Mesenchymal stem cell (in vitro differentiated cells and primary cell): Measurements from ENCODE around the gene SETD1A.
A peak's percentile ranks its signal among the peaks of the same experiment; 100 is the strongest.
"Not testable (repeated sequence)": the region's sequence is repeated elsewhere in the genome, so short reads cannot be mapped to it uniquely, and the experiment has no call there.

Experiments
- DNase-seq: peaks from one replicate; pipeline ENCODE4 v3.0.0-alpha.2; 2013
- H2AFZ ChIP-seq: one replicate; pipeline ENCODE4 v1.6.1; 2013; ENCODE audit warnings: low read depth, mild to moderate bottlenecking, control low read depth, inconsistent platforms, low read length, moderate library complexity
- H2AK5ac ChIP-seq: 2 replicates; pipeline ENCODE4 v1.6.1; 2013; ENCODE audit warnings: low read length, moderate library complexity, mild to moderate bottlenecking, inconsistent platforms; ENCODE audit not compliant: severe bottlenecking
- H2BK120ac ChIP-seq: one replicate; pipeline ENCODE4 v1.6.1; 2013; ENCODE audit warnings: low read depth, mild to moderate bottlenecking, inconsistent platforms, low read length, moderate library complexity
- H2BK12ac ChIP-seq, 2 experiments: one replicate each; pipeline ENCODE4 v1.6.1; 2013; ENCODE audit warnings: inconsistent platforms in 2 of 2, low read length in 2 of 2, mild to moderate bottlenecking in 2 of 2, moderate library complexity in 2 of 2, control low read depth in 1 of 2
- H2BK15ac ChIP-seq: one replicate; pipeline ENCODE4 v1.6.1; 2013; ENCODE audit warnings: mild to moderate bottlenecking, low read depth, inconsistent platforms; ENCODE audit not compliant: poor library complexity, severe bottlenecking
- H2BK5ac ChIP-seq: 2 replicates; pipeline ENCODE4 v1.6.1; 2013; ENCODE audit warnings: low read depth, mild to moderate bottlenecking, low read length, control low read depth, inconsistent platforms; ENCODE audit not compliant: poor library complexity, severe bottlenecking
- H3K14ac ChIP-seq, 2 experiments: one replicate each; pipeline ENCODE4 v1.6.1; 2013; ENCODE audit warnings: inconsistent platforms in 2 of 2, low read length in 2 of 2, control low read depth in 1 of 2, mild to moderate bottlenecking in 1 of 2, moderate library complexity in 1 of 2
- H3K18ac ChIP-seq, 2 experiments: one replicate each; pipeline ENCODE4 v1.6.1; 2013; ENCODE audit warnings: inconsistent platforms in 2 of 2, low read length in 2 of 2, control low read depth in 1 of 2, low read depth in 1 of 2, mild to moderate bottlenecking in 1 of 2
- H3K23ac ChIP-seq, 2 experiments: one replicate each; pipeline ENCODE4 v1.6.1; 2013; ENCODE audit warnings: inconsistent platforms in 2 of 2, low read length in 2 of 2, mild to moderate bottlenecking in 2 of 2, moderate library complexity in 2 of 2, control low read depth in 1 of 2
- H3K27ac ChIP-seq: 2 replicates; pipeline ENCODE4 v1.5.1; 2013; ENCODE audit warnings: mild to moderate bottlenecking, moderate library complexity, low read length, control low read depth, inconsistent platforms; ENCODE audit not compliant: poor library complexity, severe bottlenecking
- H3K27me3 ChIP-seq, 2 experiments: 2 replicates each; pipeline versions ENCODE4 v1.6.1 to v1.7.0; 2013; ENCODE audit warnings: low read length in 2 of 2, mild to moderate bottlenecking in 2 of 2, moderate library complexity in 2 of 2, control low read depth in 1 of 2, inconsistent platforms in 1 of 2; ENCODE audit not compliant: control insufficient read depth in 1 of 2, insufficient read depth in 1 of 2
- H3K36me3 ChIP-seq, 2 experiments: 2 replicates each; pipeline versions ENCODE4 v1.6.1 to v1.7.0; 2013; ENCODE audit warnings: low read length in 2 of 2, control low read depth in 1 of 2, inconsistent platforms in 1 of 2, low read depth in 1 of 2, mild to moderate bottlenecking in 1 of 2; ENCODE audit not compliant: insufficient read depth in 2 of 2, control insufficient read depth in 1 of 2
- H3K4ac ChIP-seq, 2 experiments: one replicate each; pipeline ENCODE4 v1.6.1; 2013; ENCODE audit warnings: inconsistent platforms in 2 of 2, low read length in 2 of 2, mild to moderate bottlenecking in 2 of 2, moderate library complexity in 2 of 2, control low read depth in 1 of 2, low read depth in 1 of 2
- H3K4me1 ChIP-seq: 2 replicates; pipeline ENCODE4 v1.6.1; 2013; ENCODE audit warnings: low read depth, low read length, control low read depth; ENCODE audit not compliant: control insufficient read depth, insufficient read depth
- H3K4me2 ChIP-seq: 2 replicates; pipeline ENCODE4 v1.6.1; 2013; ENCODE audit warnings: low read length, mild to moderate bottlenecking, inconsistent platforms; ENCODE audit not compliant: poor library complexity, severe bottlenecking
- H3K4me3 ChIP-seq, 2 experiments: 2 replicates each; pipeline versions ENCODE4 v1.5.1 to v1.7.0; 2013; ENCODE audit warnings: low read length in 2 of 2, mild to moderate bottlenecking in 2 of 2, control low read depth in 1 of 2, low read depth in 1 of 2; ENCODE audit not compliant: insufficient read depth in 1 of 2
- H3K79me1 ChIP-seq: replicated peaks from 2 replicates; pipeline ENCODE4 v1.6.1; 2013; ENCODE audit warnings: mild to moderate bottlenecking, control low read depth, low read length, inconsistent platforms; ENCODE audit not compliant: poor library complexity, severe bottlenecking
- H3K9ac ChIP-seq: 2 replicates; pipeline ENCODE4 v1.7.0; 2013; ENCODE audit warnings: mild to moderate bottlenecking, low read length, moderate library complexity
- H3K9me3 ChIP-seq: 2 replicates; pipeline ENCODE4 v1.7.0; 2013; ENCODE audit warnings: mild to moderate bottlenecking, low read length; ENCODE audit not compliant: control insufficient read depth
- H4K8ac ChIP-seq: one replicate; pipeline ENCODE4 v1.6.1; 2013; ENCODE audit warnings: inconsistent platforms, mild to moderate bottlenecking, low read length, moderate library complexity
- H4K91ac ChIP-seq: one replicate; pipeline ENCODE4 v1.6.1; 2013; ENCODE audit warnings: mild to moderate bottlenecking, low read length, inconsistent platforms
- WGBS: methylation state at CpG from one replicate; pipeline ENCODE4 v1.1.7; 2013; ENCODE audit warnings: mixed read lengths; 5-methylcytosine and 5-hydroxymethylcytosine counted together

Gene SETD1A

DNA sequence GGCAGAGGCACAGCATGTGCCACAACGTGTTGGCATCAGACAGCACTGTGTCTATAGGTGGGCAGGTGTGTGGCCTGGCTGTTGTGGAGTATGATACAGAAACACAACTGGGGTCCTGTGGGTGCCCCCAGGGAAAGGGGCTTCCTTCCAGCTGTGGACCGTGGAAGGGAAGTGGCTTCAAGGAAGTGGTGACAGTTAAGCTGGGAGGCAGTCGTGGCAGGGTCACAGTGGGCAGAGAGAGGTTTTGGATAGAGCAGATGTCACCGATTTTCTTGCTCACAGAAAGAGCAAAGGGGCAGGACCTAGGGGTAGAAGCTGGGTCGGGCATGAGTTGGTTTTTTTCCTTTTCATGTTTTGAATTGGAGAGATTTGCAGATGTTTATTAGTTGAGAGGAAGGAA, 19.9 kb upstream of the SETD1A start:
- Histone ChIP-seq H2BK15ac (no peak overlapping the region), H3K27me3 (no peaks in the 10 kb centered on the region), H3K18ac (no peak overlapping the region), H3K4ac (no peak overlapping the region), H3K79me1 (peaks cover 33% of the 10 kb centered on the region), H3K4me1 (peaks cover 19% of the 10 kb centered on the region), H3K9me3 (no peaks in the 10 kb centered on the region), H2BK120ac (no peak overlapping the region), H3K14ac (no peak overlapping the region), H2BK12ac (no peak overlapping the region), H3K23ac (no peak overlapping the region), H3K4me3 (no peak overlapping the region), H2AFZ (no peak overlapping the region), H2BK5ac (no peak overlapping the region), H3K36me3 (peaks cover 36 to 58% of the 10 kb centered on the region in 2 experiments), H4K91ac (no peak overlapping the region), H2AK5ac (no peak overlapping the region), H3K9ac (peak overlapping the region; percentile 16), H3K27ac (no peak overlapping the region), H4K8ac (no peak overlapping the region), H3K4me2 (no peak overlapping the region)
- no peak for DNase-seq
- 80% methylated on average over 5 of the region's 5 CpGs for WGBS

GRCh38 chr16:30939571-30939970, 18.0 kb upstream of the SETD1A start:
- H2BK15ac ChIP-seq, H2BK12ac ChIP-seq, H4K91ac ChIP-seq, H3K18ac ChIP-seq, H4K8ac ChIP-seq, H3K4ac ChIP-seq, H3K9ac ChIP-seq, H3K9me3 ChIP-seq, H2BK5ac ChIP-seq, H3K4me3 ChIP-seq, H2AK5ac ChIP-seq, H2AFZ ChIP-seq, H3K4me2 ChIP-seq, H3K14ac ChIP-seq, H3K23ac ChIP-seq, H3K27me3 ChIP-seq, H2BK120ac ChIP-seq: not testable (repeated sequence)
- Histone ChIP-seq H3K4me1 (peaks cover 18% of the 10 kb centered on the region), H3K79me1 (peaks cover 41% of the 10 kb centered on the region), H3K36me3 (peaks cover 45 to 57% of the 10 kb centered on the region in 2 experiments), H3K27ac (peak overlapping the region; percentile 88)
- WGBS = 69% methylated on average over 8 of the region's 8 CpGs
- DNase-seq = peak; percentile 67

DNA sequence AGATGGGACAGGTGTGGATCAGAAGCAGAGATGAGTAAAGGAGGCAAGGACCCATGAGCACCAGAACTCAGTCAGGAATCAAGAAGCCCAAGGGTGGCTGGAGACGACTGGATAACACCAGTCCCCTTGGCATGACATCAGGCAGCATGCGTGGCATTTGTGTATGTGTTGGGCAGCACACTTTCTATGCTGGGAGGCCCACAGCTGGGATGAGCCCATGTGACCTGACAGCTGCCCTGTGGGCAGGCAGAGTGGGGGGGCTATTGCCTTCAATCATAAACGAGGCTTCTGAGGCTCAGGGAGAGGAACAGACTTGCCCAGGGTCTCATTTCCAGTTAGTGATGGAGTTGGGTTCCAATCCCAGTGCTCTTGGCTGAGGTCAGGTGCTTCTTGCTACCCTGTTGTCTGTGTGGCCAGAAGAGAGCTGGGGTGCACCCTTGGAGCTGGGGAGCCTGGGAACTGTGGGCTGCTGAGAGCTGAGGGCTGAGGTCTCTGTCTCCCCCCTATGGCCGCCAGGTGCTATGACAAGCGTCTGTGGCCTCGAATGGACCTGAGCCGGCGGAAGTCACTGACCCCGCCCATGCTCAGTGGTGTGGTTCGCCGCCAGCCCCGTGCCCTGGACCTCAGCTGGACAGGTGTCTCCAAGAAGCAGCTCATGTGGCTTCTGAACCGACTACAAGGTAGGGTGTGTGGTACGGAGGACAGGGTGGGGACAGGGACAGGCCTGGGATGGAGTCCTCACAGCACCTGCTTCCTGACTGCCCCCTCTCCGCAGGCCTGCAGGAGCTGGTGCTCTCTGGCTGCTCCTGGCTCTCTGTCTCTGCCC, 15.7 kb upstream of the SETD1A start:
- DNase-seq = peak; percentile 79
- Histone ChIP-seq H3K4me1 (peaks cover 17% of the 10 kb centered on the region), H3K9ac (peak overlapping the region; percentile 82), H2BK12ac (peak overlapping the region; percentile 25 to 37), H2BK120ac (no peak overlapping the region), H3K4me3 (no peak overlapping the region), H2AFZ (no peak overlapping the region), H3K23ac (no peak overlapping the region), H4K91ac (peak overlapping the region; percentile 70), H2BK5ac (no peak overlapping the region), H3K4me2 (peak overlapping the region; percentile 2), H3K18ac (peak overlapping the region; percentile 18 to 66), H3K27ac (peak overlapping the region; percentile 37), H3K4ac (peak overlapping the region; percentile 21 to 59), H2BK15ac (peak overlapping the region; percentile 84), H3K79me1 (peaks cover 35% of the 10 kb centered on the region), H3K9me3 (no peaks in the 10 kb centered on the region), H4K8ac (peak overlapping the region; percentile 75), H2AK5ac (peak overlapping the region; percentile 69), H3K14ac (no peak overlapping the region), H3K27me3 (no peaks in the 10 kb centered on the region), H3K36me3 (peaks cover 42 to 49% of the 10 kb centered on the region in 2 experiments)
- WGBS = 30% methylated on average over 12 of the region's 15 CpGs

DNA sequence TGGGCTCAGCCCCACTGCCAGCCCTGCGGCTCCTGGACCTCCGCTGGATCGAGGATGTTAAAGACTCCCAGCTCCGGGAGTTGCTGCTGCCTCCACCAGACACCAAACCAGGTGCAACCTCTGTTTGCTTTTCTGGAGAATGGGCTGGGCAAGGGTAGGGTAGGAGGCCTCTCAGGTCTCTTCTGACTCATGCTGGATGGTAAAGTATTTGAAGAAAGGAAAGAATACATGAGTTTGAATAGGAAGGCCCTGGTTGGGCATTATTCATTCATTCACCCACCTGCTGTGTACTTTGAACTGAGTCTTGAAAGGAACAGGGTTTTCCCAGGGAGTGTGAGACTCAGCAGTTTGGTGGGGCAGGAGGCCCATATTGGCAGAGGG, 15.1 kb upstream of the SETD1A start:
- Histone ChIP-seq H3K18ac (no peak overlapping the region), H3K27ac (no peak overlapping the region), H3K4me1 (peaks cover 18% of the 10 kb centered on the region), H3K4me3 (no peak overlapping the region), H3K4ac (no peak overlapping the region), H3K14ac (no peak overlapping the region), H3K9ac (no peak overlapping the region), H2AK5ac (peak overlapping the region; percentile 16), H2BK15ac (no peak overlapping the region), H3K9me3 (no peaks in the 10 kb centered on the region), H2BK12ac (peak overlapping the region; percentile 25 to 37), H2BK120ac (no peak overlapping the region), H2BK5ac (no peak overlapping the region), H3K79me1 (peaks cover 31% of the 10 kb centered on the region), H4K91ac (peak overlapping the region; percentile 70), H3K23ac (no peak overlapping the region), H3K27me3 (no peaks in the 10 kb centered on the region), H4K8ac (peak overlapping the region; percentile 75), H2AFZ (no peak overlapping the region), H3K4me2 (no peak overlapping the region), H3K36me3 (peaks cover 42 to 49% of the 10 kb centered on the region in 2 experiments)
- 94% methylated on average over 4 of the region's 4 CpGs for WGBS
- no peak for DNase-seq
